MCF 10A (cell line): ENCODE results near the gene FGF1. TPM values are rescaled to one million over a fixed set of nuclear protein-coding genes. Genes with fewer than 3 reads are reported as not detected.

Source experiments
- BruUV-seq: library from RNA; stranded (reverse); fragments of 400-500 nt; replicated peaks from 2 replicates; lab custom pipeline; 2021; lab: Mats Ljungman, UMichigan
- CTCF ChIA-PET: fragments of 300-600 bp; sonication (Branson Sonifier 250); formaldehyde crosslinking; extraction: SDS; loops from one replicate; lab custom pipeline; 2021; ENCODE audit warnings: antibody characterized with exemption, inconsistent platforms; lab: Yijun Ruan, JAX
- POLR2A ChIA-PET: fragments of 300-600, 350-650 bp; sonication (Branson Sonifier 250); formaldehyde crosslinking; extraction: SDS; loops from one replicate; lab custom pipeline; 2020; ENCODE audit warnings: antibody characterized with exemption, inconsistent platforms; lab: Yijun Ruan, JAX
- DNase-seq: peaks from one replicate; pipeline ENCODE4 v3.0.0-alpha.2; 2018; ENCODE audit not compliant: unreplicated experiment
- H3K27ac Mint-ChIP-seq: one replicate; pipeline ENCODE4 v1.8.0; 2022; ENCODE audit warnings: mild to moderate bottlenecking, low read depth, mixed read lengths; ENCODE audit not compliant: unreplicated experiment
- H3K27me3 Mint-ChIP-seq: one replicate; pipeline ENCODE4 v1.8.0; 2022; ENCODE audit warnings: mixed read lengths; ENCODE audit not compliant: insufficient read depth, unreplicated experiment
- H3K36me3 Mint-ChIP-seq: one replicate; pipeline ENCODE4 v1.8.0; 2022; ENCODE audit warnings: mild to moderate bottlenecking, moderate library complexity, mixed read lengths; ENCODE audit not compliant: insufficient read depth, unreplicated experiment
- H3K4me1 Mint-ChIP-seq: one replicate; pipeline ENCODE4 v1.8.0; 2022; ENCODE audit warnings: mixed read lengths; ENCODE audit not compliant: insufficient read depth, unreplicated experiment
- H3K4me3 Mint-ChIP-seq: one replicate; pipeline ENCODE4 v1.8.0; 2022; ENCODE audit warnings: mild to moderate bottlenecking, moderate library complexity, mixed read lengths; ENCODE audit not compliant: unreplicated experiment
- H3K9me3 Mint-ChIP-seq: one replicate; pipeline ENCODE4 v1.8.0; 2022; ENCODE audit warnings: mixed read lengths; ENCODE audit not compliant: unreplicated experiment
- CTCF ChIP-seq: fragments of 200-600 bp; IDR thresholded peaks from one replicate; pipeline ENCODE4 v1.8.0; 2022; ENCODE audit warnings: antibody characterized with exemption, mild to moderate bottlenecking; ENCODE audit not compliant: unreplicated experiment
- intact Hi-C: fragments of 100-400 bp; cut with micrococcal nuclease; formaldehyde crosslinking; loops from 2 replicates; pipeline ENCODE4 v1.14.1; 2022
- total RNA-seq: library from RNA; stranded (reverse); gene quantifications from 2 replicates; pipeline ENCODE4 v1.2.3, GENCODE V29; 2022

FGF1 gene
- total RNA-seq, 1 experiment from 2014 or later: 0.65 TPM

- no TSS peak for BruUV-seq
- Mint-ChIP-seq H3K36me3 (peaks cover 7% of the 10 kb centered on the region), H3K4me1 (peaks cover 10% of the 10 kb centered on the region), H3K27ac (no peak overlapping the region), H3K9me3 (no peaks in the 10 kb centered on the region), H3K27me3 (no peaks in the 10 kb centered on the region), H3K4me3 (no peak overlapping the region)
- ChIA-PET POLR2A (no interaction called here), CTCF (interaction anchor here (0.6 to 52.5 kb wide), 7 partner anchors 11 to 53 kb away, joined by 3 to 1243 read pairs (median 6); partner anchors contain the start of gene FGF1)
- intact Hi-C loops: no loop called here
- no peak for TF ChIP-seq CTCF
- peak; percentile 68 for DNase-seq
Observed at GRCh38 chr5:142674531-142675469, 11.1 kb downstream of the FGF1 start.

- H3K4me1 Mint-ChIP-seq: peaks cover 10% of the 10 kb centered on the region
- CTCF ChIA-PET: interaction anchor here (0.5 to 52.5 kb wide), 12 partner anchors 12 to 716 kb away, joined by 3 to 1243 read pairs (median 5); partner anchors contain the start of gene FGF1
- H3K27me3 Mint-ChIP-seq: no peaks in the 10 kb centered on the region
- BruUV-seq: no TSS peak
- H3K4me3 Mint-ChIP-seq: no peak overlapping the region
- intact Hi-C loops: no loop called here
- peak; percentile 63 for DNase-seq
- no peak for TF ChIP-seq CTCF
- no peaks in the 10 kb centered on the region for H3K9me3 Mint-ChIP-seq
- POLR2A ChIA-PET: interaction anchor here (0.8 to 4.5 kb wide), 5 partner anchors 9 to 54 kb away, joined by 3 to 23 read pairs (median 5); partner anchors contain the start of gene FGF1
- H3K27ac Mint-ChIP-seq: no peak overlapping the region
- H3K36me3 Mint-ChIP-seq: no peaks in the 10 kb centered on the region
Observed at GRCh38 chr5:142671801-142672200, 14.1 kb downstream of the FGF1 start.

- no peaks in the 10 kb centered on the region for H3K36me3 Mint-ChIP-seq
- no TSS peak for BruUV-seq
- H3K27ac Mint-ChIP-seq: no peak overlapping the region
- H3K27me3 Mint-ChIP-seq: no peaks in the 10 kb centered on the region
- intact Hi-C loops: no loop called here
- ChIA-PET POLR2A (interaction anchor here (0.9 to 4.5 kb wide), 5 partner anchors 10 to 25 kb away, joined by 4 to 23 read pairs (median 5); partner anchors contain the start of gene FGF1), CTCF (interaction anchor here (0.7 to 52.5 kb wide), 10 partner anchors 10 to 61 kb away, joined by 3 to 1243 read pairs (median 5); partner anchors contain the start of gene FGF1)
- no peak for TF ChIP-seq CTCF
- DNase-seq: no peak
- no peaks in the 10 kb centered on the region for H3K9me3 Mint-ChIP-seq
- H3K4me1 Mint-ChIP-seq: peaks cover 10% of the 10 kb centered on the region
- H3K4me3 Mint-ChIP-seq: no peak overlapping the region
Observed at GRCh38 chr5:142671266-142671665, 14.6 kb downstream of the FGF1 start.

GRCh38 chr5:142670804-142671203, 15.1 kb downstream of the FGF1 start:
- no TSS peak for BruUV-seq
- intact Hi-C loops: no loop called here
- H3K4me3 Mint-ChIP-seq: no peak overlapping the region
- CTCF ChIA-PET: interaction anchor here (0.7 to 52.5 kb wide), 9 partner anchors 9 to 59 kb away, joined by 3 to 1243 read pairs (median 5); partner anchors contain the start of gene FGF1
- H3K27ac Mint-ChIP-seq: no peak overlapping the region
- no peaks in the 10 kb centered on the region for H3K9me3 Mint-ChIP-seq
- POLR2A ChIA-PET: interaction anchor here (0.9 to 4.5 kb wide), 4 partner anchors 10 to 26 kb away, joined by 4 to 23 read pairs (median 7); partner anchors contain the start of gene FGF1
- no peaks in the 10 kb centered on the region for H3K36me3 Mint-ChIP-seq
- no peak for TF ChIP-seq CTCF
- DNase-seq: no peak
- peaks cover 10% of the 10 kb centered on the region for H3K4me1 Mint-ChIP-seq
- no peaks in the 10 kb centered on the region for H3K27me3 Mint-ChIP-seq
